Smooth muscle cell (in vitro differentiated cells): ENCODE measurements around the gene PCCB. TPM values are rescaled to one million over a fixed set of nuclear protein-coding genes. Genes with fewer than 3 reads are reported as not detected.

Experiments
- DNase-seq: peaks from one replicate; lab custom pipeline; 2025; ENCODE audit not compliant: unreplicated experiment; lab: John Stamatoyannopoulos, UW
- H2AFZ ChIP-seq: fragments of 200-600 bp; sonication (generic); 2 replicates; pipeline ENCODE4 v1.6.0; 2016; ENCODE audit warnings: antibody characterized with exemption, low read depth, mild to moderate bottlenecking
- H3F3A ChIP-seq: fragments of 200-600 bp; sonication (generic); 2 replicates; pipeline ENCODE4 v1.6.0; 2017; ENCODE audit warnings: antibody characterized with exemption, low read depth
- H3K27ac ChIP-seq: fragments of 200-600 bp; sonication (generic); 2 replicates; pipeline ENCODE4 v1.5.1; 2016; ENCODE audit warnings: low read depth, mild to moderate bottlenecking
- H3K27me3 ChIP-seq: fragments of 200-600 bp; sonication (generic); 2 replicates; pipeline ENCODE4 v1.6.1; 2016; ENCODE audit warnings: low read depth, mild to moderate bottlenecking
- H3K36me3 ChIP-seq: fragments of 200-600 bp; sonication (generic); 2 replicates; pipeline ENCODE4 v1.5.1; 2016; ENCODE audit warnings: low read depth
- H3K4me1 ChIP-seq: fragments of 200-600 bp; sonication (generic); 2 replicates; pipeline ENCODE4 v1.5.1; 2016; ENCODE audit warnings: low read depth
- H3K4me2 ChIP-seq: fragments of 200-600 bp; sonication (generic); 2 replicates; pipeline ENCODE4 v1.6.0; 2016; ENCODE audit warnings: mild to moderate bottlenecking
- H3K4me3 ChIP-seq: fragments of 200-600 bp; sonication (generic); 2 replicates; pipeline ENCODE4 v1.5.1; 2016; ENCODE audit warnings: mild to moderate bottlenecking
- H3K79me2 ChIP-seq: fragments of 200-600 bp; sonication (generic); 2 replicates; pipeline ENCODE4 v1.6.0; 2016; ENCODE audit warnings: low read depth, mild to moderate bottlenecking
- H3K9ac ChIP-seq: fragments of 200-600 bp; sonication (generic); 2 replicates; pipeline ENCODE4 v1.6.0; 2016; ENCODE audit warnings: low read depth
- H3K9me3 ChIP-seq: fragments of 200-600 bp; sonication (generic); replicated peaks from 2 replicates; pipeline ENCODE4 v1.5.1; 2016; ENCODE audit warnings: low read depth
- H4K20me1 ChIP-seq: fragments of 200-600 bp; sonication (generic); 2 replicates; pipeline ENCODE4 v1.6.0; 2016; ENCODE audit warnings: low read depth
- CTCF ChIP-seq: fragments of 200-600 bp; sonication (generic); IDR thresholded peaks from 2 replicates; pipeline ENCODE4 v1.5.1; 2017; ENCODE audit warnings: borderline replicate concordance, mild to moderate bottlenecking, antibody characterized with exemption; ENCODE audit not compliant: insufficient read depth, poor library complexity, severe bottlenecking
- WGBS: methylation state at CpG from one replicate; pipeline ENCODE4 v1.1.7; 2016; ENCODE audit warnings: low lambda C conversion rate; 5-methylcytosine and 5-hydroxymethylcytosine counted together
- polyA plus RNA-seq: library from polyadenylated mRNA; unstranded; fragments of >200 nt; fragmentation: Nextera tagmentation; extraction: Ambion mirVana; gene quantifications from 2 replicates; pipeline ENCODE4 v1.2.1, GENCODE V29; 2016
- total RNA-seq: library from RNA; depleted of rRNA; stranded (reverse); fragments of >200 nt; gene quantifications from 2 replicates; pipeline ENCODE4 v1.2.3, GENCODE V29; 2014

PCCB gene
- total and polyA plus RNA-seq, 2 experiments from 2014 or later = 17.6 to 27.7 TPM

DNA sequence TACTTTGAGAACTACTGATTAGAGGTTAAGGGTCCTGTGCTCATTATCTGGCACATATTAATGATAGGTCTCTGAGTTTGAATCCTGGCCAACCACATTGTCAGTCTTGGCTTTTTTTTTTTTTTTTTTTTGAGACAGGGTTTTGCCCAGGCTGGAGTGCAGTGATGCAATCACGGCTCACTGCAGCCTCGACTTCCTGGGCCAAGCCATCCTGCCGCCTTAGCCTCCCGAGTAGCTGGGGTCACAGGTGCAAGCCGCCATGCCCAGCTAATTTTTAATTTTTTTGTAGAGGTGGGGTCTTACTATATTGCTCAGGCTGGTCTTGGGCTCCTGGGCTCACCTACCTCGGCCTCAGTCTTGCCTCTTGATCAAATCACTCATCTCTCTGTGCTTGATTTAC lies 547 bp upstream of the PCCB start:
- no peak for DNase-seq
- peak overlapping the region; percentile 81 for H2AFZ ChIP-seq
- peaks cover 15% of the 10 kb centered on the region for H3K79me2 ChIP-seq
- TF ChIP-seq CTCF = no peak
- H3K9me3 ChIP-seq = no peaks in the 10 kb centered on the region
- H3K4me2 ChIP-seq = peak overlapping the region; percentile 94
- 97% methylated on average over 5 of the region's 6 CpGs for WGBS
- no peaks in the 10 kb centered on the region for H3K36me3 ChIP-seq
- no peak overlapping the region for H3K27ac ChIP-seq
- H3K27me3 ChIP-seq = no peaks in the 10 kb centered on the region
- no peak overlapping the region for H3K9ac ChIP-seq
- H3K4me3 ChIP-seq = peak overlapping the region; percentile 81
- no peaks in the 10 kb centered on the region for H3K4me1 ChIP-seq
- no peaks in the 10 kb centered on the region for H3F3A ChIP-seq
- no peaks in the 10 kb centered on the region for H4K20me1 ChIP-seq

GRCh38 chr3:136250903-136251460 lies 842 bp downstream of the PCCB start:
- WGBS = 53% methylated on average over 18 of the region's 18 CpGs
- no peak for TF ChIP-seq CTCF
- Histone ChIP-seq H4K20me1 (no peaks in the 10 kb centered on the region), H3K9ac (peak overlapping the region; percentile 91), H3K27ac (peak overlapping the region; percentile 85), H3K9me3 (no peaks in the 10 kb centered on the region), H3K36me3 (no peaks in the 10 kb centered on the region), H2AFZ (peak overlapping the region; percentile 81), H3K79me2 (peaks cover 15% of the 10 kb centered on the region), H3K4me1 (no peaks in the 10 kb centered on the region), H3K4me3 (peak overlapping the region; percentile 81), H3K27me3 (no peaks in the 10 kb centered on the region), H3F3A (no peaks in the 10 kb centered on the region), H3K4me2 (peak overlapping the region; percentile 94)
- DNase-seq = no peak

DNA sequence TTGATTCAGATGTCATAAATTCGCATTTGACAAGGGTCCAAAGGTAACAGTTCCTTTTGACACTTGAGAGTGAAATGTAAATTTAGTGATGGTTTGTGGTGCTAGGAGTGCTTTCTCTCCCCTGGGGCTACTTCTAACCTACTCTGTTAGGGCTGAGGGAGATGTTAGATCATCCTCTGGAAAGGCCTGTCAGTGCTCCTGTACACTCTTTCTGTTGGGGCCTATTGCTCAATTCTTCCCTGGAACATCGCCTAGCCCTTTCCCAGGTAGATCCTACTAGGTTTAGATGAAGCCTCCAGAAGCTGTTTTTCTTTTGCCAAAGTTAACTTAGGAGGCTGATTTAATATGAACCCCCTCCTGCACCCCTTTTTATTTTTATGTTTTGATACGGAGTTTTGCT lies 1.4 kb downstream of the PCCB start:
- H3K79me2 ChIP-seq = peaks cover 15% of the 10 kb centered on the region
- no peaks in the 10 kb centered on the region for H3K27me3 ChIP-seq
- no peaks in the 10 kb centered on the region for H3F3A ChIP-seq
- H2AFZ ChIP-seq = no peak overlapping the region
- 95% methylated on average over 3 of the region's 3 CpGs for WGBS
- H3K9ac ChIP-seq = no peak overlapping the region
- peak overlapping the region; percentile 94 for H3K4me2 ChIP-seq
- no peak overlapping the region for H3K27ac ChIP-seq
- H3K36me3 ChIP-seq = no peaks in the 10 kb centered on the region
- H4K20me1 ChIP-seq = no peaks in the 10 kb centered on the region
- no peaks in the 10 kb centered on the region for H3K4me1 ChIP-seq
- no peak overlapping the region for H3K4me3 ChIP-seq
- H3K9me3 ChIP-seq = no peaks in the 10 kb centered on the region
- DNase-seq = no peak
- TF ChIP-seq CTCF = no peak
